IPS-15b (cell line): ENCODE results near the gene TWF2.

Experiments
- H3K27me3 ChIP-seq: one replicate; pipeline ENCODE4 v1.6.1; 2013; ENCODE audit warnings: low read length; ENCODE audit not compliant: control insufficient read depth, insufficient read depth
- H3K36me3 ChIP-seq: one replicate; pipeline ENCODE4 v1.6.1; 2013; ENCODE audit warnings: low read length; ENCODE audit not compliant: control insufficient read depth, insufficient read depth
- H3K4me1 ChIP-seq: one replicate; pipeline ENCODE4 v1.6.1; 2013; ENCODE audit warnings: mild to moderate bottlenecking, low read length; ENCODE audit not compliant: control insufficient read depth, insufficient read depth
- H3K4me3 ChIP-seq: one replicate; pipeline ENCODE4 v1.5.1; 2013; ENCODE audit warnings: low read depth, low read length
- H3K9ac ChIP-seq: one replicate; pipeline ENCODE4 v1.6.1; 2013; ENCODE audit warnings: low read depth, mild to moderate bottlenecking, low read length
- H3K9me3 ChIP-seq: one replicate; pipeline ENCODE4 v1.6.1; 2013; ENCODE audit warnings: mild to moderate bottlenecking, low read length; ENCODE audit not compliant: control insufficient read depth, insufficient read depth

The TWF2 gene

DNA sequence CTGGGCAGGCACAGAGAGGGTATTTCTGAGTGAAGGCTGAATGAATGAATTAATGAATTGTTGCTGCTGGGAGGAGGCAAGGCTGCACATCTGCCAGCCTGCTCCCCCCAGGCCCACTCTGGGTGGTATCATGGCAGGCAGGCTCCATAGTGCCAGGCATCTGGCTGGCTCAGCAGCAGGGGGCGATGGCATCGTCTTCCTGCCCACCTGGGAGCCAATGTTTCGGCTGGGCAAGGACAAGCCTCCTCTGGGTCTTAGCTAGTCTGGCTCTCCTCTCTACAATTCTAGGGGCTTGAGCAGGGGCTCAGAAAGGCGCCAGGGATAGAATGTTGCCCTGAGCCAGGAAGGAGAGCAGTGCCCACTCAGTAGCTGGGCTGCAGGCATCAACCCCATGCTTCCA lies 11.8 kb downstream of the TWF2 start:
- peaks cover 26% of the 10 kb centered on the region for H3K36me3 ChIP-seq
- no peaks in the 10 kb centered on the region for H3K9me3 ChIP-seq
- no peak overlapping the region for H3K4me3 ChIP-seq
- H3K9ac ChIP-seq = no peak overlapping the region
- no peaks in the 10 kb centered on the region for H3K27me3 ChIP-seq
- no peaks in the 10 kb centered on the region for H3K4me1 ChIP-seq

DNA sequence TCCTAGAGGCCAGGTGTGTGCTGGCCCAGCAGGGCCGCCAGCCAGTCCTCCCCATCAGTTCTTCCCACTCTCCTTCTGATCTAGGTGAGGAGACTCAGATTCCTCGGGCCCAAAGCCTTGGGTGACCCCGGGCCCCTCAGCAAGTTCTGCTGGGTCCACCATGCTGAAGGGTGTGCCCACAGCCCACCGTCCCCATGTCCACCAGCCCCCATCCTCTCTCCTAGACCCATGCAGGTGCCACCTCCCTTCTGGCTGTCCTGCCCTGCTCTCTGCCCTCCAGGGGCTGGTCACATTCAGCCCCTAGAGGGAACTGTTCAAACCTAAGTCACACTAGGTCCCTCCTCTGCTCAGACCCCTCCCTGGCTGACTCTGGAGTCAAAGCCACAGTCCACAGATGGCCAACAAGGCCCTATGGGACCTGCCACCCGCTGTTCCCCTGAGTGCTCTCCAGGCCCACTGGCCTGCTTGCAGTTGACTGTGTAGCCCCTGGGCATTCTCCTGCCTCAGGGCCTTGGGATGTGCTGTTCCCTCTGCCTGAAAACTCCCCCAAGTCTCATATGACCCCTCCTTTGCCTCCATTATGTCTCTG lies 12.6 kb downstream of the TWF2 start:
- no peak overlapping the region for H3K9ac ChIP-seq
- no peaks in the 10 kb centered on the region for H3K9me3 ChIP-seq
- no peak overlapping the region for H3K4me3 ChIP-seq
- H3K36me3 ChIP-seq = peaks cover 25% of the 10 kb centered on the region
- no peaks in the 10 kb centered on the region for H3K27me3 ChIP-seq
- no peaks in the 10 kb centered on the region for H3K4me1 ChIP-seq

DNA sequence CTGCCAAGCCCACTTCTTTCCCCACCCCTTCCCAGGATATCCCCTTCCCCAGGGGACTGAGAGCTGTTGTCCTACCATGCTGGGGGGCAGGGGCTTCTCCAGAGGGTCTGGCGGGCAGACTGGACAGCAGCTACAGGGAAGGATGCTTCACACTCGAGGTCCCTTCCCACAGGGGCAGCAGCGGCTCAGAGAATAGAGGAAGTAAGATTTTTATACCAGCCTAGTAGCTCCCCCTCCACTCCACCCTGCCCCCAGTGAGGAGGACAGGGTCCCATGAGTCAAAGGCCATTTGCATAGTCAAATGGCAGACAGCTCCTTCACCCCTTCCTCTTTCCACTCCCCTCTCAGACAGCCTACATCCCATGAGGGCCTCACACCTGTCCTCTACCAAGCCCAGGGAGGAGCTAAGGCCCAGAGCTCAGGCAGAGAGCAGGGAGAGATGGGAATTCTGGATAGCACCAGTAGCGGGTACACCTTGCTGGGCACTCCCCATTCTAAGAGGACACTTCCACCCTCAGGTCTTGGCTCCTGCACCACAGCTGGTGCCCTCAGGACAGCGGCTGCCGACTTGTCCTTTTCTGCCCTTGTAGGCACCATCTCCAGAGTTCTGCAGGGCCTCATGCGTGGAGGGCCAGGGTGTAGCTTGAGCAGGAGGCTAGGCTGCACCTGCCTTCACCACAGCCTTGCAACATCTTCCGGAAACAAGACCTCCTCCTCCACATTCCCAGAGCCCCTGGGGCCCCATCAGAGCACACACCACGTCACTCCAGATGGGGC lies 13.3 kb downstream of the TWF2 start, which contains the start of gene TLR9:
Gene TLR9, minus strand, starts transcription at position 194 of the 777 bp plus-strand sequence. Its CDS starts 116 bp downstream, at position 78.
- Histone ChIP-seq H3K4me1 (no peaks in the 10 kb centered on the region), H3K9ac (no peak within 1 kb of the TSS), H3K36me3 (peaks cover 19% of the 10 kb centered on the region), H3K9me3 (no peaks in the 10 kb centered on the region), H3K27me3 (no peaks in the 10 kb centered on the region), H3K4me3 (no peak within 1 kb of the TSS)

DNA sequence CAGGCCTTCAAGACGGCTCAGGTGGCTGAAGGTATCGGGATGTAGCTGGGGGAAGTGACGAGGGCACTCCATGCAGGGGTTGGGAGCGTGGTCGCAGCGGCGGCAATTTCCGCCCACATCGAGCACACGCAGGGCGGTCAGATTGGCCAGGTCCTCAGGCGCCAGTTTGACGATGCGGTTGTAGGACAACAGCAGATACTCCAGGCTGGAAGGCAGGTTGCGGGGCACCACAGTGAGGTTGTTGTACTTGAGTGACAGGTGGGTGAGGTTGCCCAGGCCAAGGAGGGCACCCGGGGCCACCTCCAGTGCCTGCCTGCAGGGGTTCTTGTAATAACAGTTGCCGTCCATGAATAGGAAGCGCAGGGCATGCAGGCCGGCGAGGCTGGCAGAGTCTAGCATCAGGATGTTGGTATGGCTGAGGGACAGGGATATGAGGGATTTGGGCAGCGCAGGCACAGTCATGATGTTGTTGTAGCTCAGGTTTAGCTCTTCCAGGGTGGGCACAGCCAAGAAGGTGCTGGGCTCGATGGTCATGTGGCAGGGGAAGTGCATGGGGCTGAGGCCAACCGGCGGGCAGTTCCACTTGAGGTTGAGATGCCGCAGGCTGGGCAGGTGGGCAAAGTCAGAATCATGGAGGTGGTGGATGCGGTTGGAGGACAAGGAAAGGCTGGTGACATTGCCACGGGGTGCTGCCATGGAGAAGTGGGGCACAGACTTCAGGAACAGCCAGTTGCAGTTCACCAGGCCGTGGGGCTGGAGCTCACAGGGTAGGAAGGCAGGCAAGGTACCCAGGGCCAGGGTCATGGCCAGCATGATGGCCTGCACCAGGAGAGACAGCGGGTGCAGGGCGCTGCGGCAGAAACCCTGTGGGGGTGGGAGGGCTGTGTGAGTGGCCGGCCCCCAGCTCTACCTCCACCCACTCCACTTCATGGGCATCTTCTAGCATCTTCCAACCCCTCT lies 15.2 kb downstream of the TWF2 start:
- H3K36me3 ChIP-seq = peaks cover 4% of the 10 kb centered on the region
- H3K27me3 ChIP-seq = no peaks in the 10 kb centered on the region
- no peaks in the 10 kb centered on the region for H3K4me1 ChIP-seq
- H3K9me3 ChIP-seq = no peaks in the 10 kb centered on the region
- H3K4me3 ChIP-seq = no peak overlapping the region
- no peak overlapping the region for H3K9ac ChIP-seq

DNA sequence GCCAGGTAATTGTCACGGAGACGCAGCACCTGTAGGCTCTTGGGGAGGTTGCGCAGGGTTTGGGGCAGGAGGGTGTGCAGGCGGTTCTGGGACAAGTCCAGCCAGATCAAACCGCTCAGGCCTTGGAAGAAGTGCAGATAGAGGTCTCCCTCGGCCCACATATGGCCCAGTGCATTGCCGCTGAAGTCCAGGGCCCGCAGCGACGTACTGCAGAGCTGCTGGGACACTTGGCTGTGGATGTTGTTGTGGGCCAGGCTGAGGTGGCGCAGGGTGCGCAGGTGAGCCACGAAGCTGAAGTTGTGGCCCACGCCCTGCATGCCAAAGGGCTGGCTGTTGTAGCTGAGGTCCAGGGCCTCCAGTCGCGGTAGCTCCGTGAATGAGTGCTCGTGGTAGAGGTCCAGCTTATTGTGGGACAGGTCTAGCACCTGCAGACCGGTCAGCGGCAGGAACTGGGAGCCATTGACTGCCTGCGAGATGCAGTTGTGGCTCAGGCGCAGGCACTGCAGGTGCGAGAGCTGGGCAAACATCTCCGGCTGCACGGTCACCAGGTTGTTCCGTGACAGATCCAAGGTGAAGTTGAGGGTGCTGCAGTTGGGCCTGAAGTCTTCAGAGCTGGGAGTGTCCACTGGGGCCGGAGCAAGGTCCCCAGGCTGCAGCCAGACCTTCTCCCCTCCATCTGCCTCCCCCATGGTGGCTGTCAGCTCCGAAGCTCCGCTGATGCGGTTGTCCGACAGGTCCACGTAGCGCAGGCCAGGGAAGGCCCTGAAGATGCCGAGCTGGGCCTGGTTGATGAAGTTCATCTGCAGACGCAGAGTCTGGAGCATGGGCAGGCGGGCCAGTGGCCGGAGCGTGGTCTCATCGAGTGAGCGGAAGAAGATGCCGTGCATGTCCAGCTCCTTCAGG lies 16.4 kb downstream of the TWF2 start:
- Histone ChIP-seq H3K9me3 (no peaks in the 10 kb centered on the region), H3K36me3 (no peaks in the 10 kb centered on the region), H3K9ac (no peak overlapping the region), H3K4me1 (peaks cover 2% of the 10 kb centered on the region), H3K4me3 (no peak overlapping the region), H3K27me3 (no peaks in the 10 kb centered on the region)

DNA sequence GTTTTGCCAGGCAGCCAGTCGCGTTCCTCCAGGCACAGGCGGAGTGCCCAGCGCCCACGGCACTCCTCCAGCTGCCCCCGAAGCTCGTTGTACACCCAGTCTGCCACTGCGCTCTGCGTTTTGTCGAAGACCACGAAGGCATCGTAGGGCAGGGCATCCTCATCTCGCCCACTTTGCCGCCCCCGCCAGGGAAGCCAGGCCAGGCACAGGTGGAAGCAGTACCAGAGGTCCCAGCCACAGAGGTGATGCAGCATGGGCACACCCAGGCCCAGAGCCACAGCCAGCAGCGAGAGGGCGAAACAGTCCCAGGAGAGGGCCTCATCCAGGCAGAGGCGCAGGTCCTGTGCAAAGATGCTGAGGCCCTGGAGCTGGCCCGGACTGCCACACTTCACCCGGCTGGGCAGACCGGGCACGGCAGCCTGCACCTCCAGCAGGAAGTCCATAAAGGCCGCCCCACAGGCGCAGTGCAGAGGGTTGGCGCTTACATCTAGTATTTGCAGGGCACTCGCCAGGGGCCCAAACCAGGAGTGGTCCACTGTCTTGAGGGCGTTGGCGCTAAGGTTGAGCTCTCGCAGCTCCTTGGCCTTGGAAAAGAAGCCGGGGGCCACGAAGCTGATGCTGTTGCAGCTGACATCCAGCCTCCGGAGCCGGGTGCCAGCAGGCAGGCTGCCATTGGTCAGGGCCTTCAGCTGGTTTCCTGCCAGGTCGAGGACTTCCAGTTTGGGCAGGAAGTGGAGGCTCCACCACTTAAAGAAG lies 17.2 kb downstream of the TWF2 start:
- Histone ChIP-seq H3K4me1 (peaks cover 2% of the 10 kb centered on the region), H3K9ac (no peak overlapping the region), H3K27me3 (no peaks in the 10 kb centered on the region), H3K9me3 (no peaks in the 10 kb centered on the region), H3K36me3 (no peaks in the 10 kb centered on the region), H3K4me3 (no peak overlapping the region)

DNA sequence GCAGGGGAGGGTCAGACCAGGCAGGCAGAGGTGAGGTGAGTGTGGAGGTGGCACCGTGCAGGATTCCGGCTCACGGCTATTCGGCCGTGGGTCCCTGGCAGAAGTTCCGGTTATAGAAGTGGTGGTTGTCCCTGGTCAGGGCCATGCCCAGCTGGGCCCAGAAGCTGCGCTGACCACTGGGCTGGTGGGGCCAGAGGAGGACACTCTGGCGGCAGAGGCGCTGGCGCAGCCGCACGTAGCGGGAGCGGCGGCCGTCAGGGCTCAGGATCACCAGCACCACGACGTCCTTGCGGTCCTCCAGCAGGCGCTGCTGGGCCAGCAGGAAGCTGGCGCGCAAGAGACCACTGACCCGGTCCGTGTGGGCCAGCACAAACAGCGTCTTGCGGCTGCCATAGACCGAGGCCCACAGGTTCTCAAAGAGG lies 17.8 kb downstream of the TWF2 start:
- H3K4me3 ChIP-seq = no peak overlapping the region
- no peaks in the 10 kb centered on the region for H3K27me3 ChIP-seq
- peaks cover 2% of the 10 kb centered on the region for H3K4me1 ChIP-seq
- H3K9ac ChIP-seq = no peak overlapping the region
- no peaks in the 10 kb centered on the region for H3K36me3 ChIP-seq
- H3K9me3 ChIP-seq = no peaks in the 10 kb centered on the region

DNA sequence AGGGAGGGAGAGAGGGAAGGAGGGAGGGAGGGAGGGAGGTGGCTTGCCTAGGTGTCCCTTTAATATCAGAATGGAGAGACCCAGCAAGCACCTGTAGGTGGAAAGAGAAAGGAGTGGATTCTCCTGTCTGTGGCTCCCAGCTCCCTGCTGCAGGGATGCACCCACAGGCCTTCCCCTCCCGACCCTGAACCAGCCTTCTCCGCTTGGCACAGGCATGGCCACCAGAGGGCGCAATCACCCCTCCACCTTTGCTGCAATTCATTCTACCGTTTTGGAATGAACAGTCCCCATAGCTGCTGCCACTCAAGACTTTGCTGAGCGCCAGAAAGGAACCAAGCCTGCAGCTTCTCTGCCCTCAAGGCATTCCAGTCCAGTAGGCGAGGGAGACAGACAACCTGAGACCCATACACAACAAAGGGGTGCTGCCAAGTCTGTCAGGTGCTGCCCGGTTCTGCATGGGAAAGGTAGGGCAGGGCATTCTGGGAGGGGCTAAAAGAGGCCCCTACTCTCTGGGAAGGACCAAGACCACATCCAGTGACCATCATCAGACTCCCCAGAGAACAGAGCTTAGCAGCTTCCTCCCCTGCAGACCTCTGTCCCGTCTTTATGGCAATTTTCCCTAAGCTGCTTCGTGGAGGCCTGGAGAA lies 18.5 kb downstream of the TWF2 start:
- Histone ChIP-seq H3K4me3 (no peak overlapping the region), H3K9me3 (no peaks in the 10 kb centered on the region), H3K27me3 (no peaks in the 10 kb centered on the region), H3K36me3 (no peaks in the 10 kb centered on the region), H3K9ac (no peak overlapping the region), H3K4me1 (peaks cover 2% of the 10 kb centered on the region)

DNA sequence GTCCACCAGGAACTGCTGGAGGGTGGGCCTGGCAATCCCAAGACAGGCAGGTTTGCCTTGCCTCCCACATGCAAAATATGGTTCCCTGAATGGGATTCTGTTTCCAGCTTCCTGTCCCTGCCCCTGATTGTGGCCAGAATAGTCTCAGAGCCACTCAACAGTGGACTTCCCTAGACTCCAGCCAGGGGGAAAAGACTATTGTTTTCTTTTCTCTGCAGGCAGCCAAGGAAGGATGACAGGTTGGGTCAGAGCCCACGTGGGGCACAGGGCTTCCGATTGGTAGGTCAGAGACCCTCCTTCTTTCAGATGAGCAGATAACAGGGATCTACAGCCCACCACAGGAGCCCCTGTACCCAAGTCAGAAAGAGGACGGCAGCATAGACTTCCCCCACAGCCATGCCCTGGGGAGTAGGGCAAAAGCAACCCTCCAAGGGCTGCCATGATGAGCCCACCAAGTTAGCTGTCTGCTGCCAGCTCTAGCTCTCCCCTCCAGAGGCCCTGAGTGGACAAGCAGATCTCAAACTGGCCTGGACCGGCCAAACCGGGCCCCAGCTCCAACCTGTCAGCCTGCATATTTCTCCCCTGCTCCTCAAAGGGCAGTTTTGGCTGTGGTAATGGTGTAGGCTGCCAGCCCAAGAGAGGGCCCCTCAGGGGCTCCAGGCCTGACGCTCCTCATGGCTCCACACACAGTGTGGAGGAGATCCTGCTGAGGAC lies 19.9 kb downstream of the TWF2 start:
- no peak overlapping the region for H3K4me3 ChIP-seq
- H3K9ac ChIP-seq = no peak overlapping the region

DNA sequence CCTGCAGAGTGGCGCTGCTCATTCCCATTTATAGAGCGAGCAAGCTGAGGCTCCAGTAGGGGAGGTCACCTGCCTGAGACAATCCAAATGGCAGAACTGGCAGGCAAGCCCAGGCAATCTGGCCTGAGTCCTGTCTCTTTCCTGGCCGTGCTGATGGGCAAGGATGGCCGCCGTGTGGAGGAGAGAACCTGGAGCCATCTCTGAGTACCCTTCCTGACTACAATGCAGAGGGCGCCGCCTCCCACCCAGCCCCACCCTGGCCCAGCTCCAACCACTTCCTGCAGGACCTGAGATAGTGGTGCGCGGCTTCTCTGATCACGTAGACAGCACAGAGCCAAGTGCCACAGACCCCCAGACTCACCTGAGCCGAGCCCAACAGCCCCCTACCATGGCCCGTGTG lies 20.5 kb downstream of the TWF2 start:
- no peaks in the 10 kb centered on the region for H3K27me3 ChIP-seq
- H3K9me3 ChIP-seq = no peaks in the 10 kb centered on the region
- peaks cover 2% of the 10 kb centered on the region for H3K4me1 ChIP-seq
- H3K36me3 ChIP-seq = peaks cover 12% of the 10 kb centered on the region
- H3K4me3 ChIP-seq = no peak overlapping the region
- H3K9ac ChIP-seq = no peak overlapping the region

More for the DNA sequence above, 19.9 kb downstream of the TWF2 start:
- H3K27me3 ChIP-seq = no peaks in the 10 kb centered on the region
- peaks cover 7% of the 10 kb centered on the region for H3K36me3 ChIP-seq
- no peaks in the 10 kb centered on the region for H3K9me3 ChIP-seq
- peaks cover 2% of the 10 kb centered on the region for H3K4me1 ChIP-seq
